Measurements from ENCODE around the gene ARF3. TPM values are rescaled to one million over a fixed set of nuclear protein-coding genes. Genes with fewer than 3 reads are reported as not detected.
"Not testable (repeated sequence)": the region's sequence is repeated elsewhere in the genome, so short reads cannot be mapped to it uniquely, and the experiment has no call there.

The ARF3 gene
- total RNA-seq, 4 donors from 2014 or later = 6.9 to 117 (median 29.7) TPM

DNA sequence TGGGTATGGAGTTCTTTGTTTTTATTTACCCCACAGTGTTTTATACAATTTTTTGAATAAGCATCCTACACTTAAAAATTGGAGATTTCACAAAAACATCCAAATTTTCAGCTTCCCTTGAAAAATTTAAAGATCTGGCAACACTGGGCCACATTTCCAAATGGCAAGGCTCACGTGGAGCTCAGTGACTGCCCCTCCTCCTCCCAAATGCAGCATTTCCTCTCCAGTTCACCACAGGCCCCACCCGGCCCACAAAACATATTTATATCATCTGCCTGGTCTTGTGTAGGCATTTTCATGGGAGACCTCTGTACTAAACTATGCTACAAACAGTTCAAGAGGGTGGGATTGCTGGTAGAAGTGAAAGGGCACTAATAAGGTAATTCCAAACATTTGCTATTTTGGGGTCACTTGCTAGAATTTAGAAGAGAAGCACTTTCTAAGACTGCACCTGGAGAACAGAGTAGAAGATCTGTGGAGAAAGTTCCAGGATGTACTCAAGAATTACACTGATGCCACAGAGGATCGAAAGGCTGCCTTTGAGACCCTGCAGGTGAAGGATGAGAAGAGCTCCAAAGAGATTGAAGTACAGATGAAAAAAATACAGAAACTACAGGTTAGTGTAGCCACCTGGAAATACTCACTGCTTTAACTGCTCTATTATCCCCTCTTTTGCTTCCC is 39.3 kb downstream of the ARF3 start:
- Histone ChIP-seq H3K36me3 (no peaks in the 10 kb centered on the region), H3K27ac (no peak overlapping the region), H3K4me1 (no peaks in the 10 kb centered on the region), H3K27me3 (no peaks in the 10 kb centered on the region), H3K9me3 (no peaks in the 10 kb centered on the region), H3K4me3 (no peak overlapping the region)
- intact Hi-C loops (cut with DNase I; ENCODE audit: low total_unique reads) = no loop called here
- no peak for DNase-seq
- no peak for TF ChIP-seq POLR2A (IDR thresholded peaks at IDR 0.05)
- TF ChIP-seq, protein P1, sequence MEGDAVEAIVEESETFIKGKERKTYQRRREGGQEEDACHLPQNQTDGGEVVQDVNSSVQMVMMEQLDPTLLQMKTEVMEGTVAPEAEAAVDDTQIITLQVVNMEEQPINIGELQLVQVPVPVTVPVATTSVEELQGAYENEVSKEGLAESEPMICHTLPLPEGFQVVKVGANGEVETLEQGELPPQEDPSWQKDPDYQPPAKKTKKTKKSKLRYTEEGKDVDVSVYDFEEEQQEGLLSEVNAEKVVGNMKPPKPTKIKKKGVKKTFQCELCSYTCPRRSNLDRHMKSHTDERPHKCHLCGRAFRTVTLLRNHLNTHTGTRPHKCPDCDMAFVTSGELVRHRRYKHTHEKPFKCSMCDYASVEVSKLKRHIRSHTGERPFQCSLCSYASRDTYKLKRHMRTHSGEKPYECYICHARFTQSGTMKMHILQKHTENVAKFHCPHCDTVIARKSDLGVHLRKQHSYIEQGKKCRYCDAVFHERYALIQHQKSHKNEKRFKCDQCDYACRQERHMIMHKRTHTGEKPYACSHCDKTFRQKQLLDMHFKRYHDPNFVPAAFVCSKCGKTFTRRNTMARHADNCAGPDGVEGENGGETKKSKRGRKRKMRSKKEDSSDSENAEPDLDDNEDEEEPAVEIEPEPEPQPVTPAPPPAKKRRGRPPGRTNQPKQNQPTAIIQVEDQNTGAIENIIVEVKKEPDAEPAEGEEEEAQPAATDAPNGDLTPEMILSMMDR (IDR thresholded peaks at IDR 0.05) = no peak

DNA sequence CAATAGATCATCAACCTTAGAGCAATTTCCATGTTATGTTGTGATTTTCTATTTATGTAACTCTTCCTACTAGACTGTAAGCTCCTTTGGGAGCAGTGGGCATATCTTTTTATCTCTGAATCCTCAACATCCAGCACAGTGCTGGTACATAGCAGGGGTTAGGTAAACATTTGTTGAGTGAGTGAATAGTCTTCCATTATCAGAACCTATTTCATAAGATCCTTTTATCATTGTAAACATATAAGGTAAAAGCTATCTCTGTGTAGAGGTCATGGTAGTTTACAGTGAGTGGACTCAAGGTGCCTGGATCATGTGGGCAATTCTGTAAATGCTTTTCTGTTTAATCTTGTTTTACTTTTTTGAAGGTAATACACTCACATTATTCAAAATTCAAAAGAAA is 47.1 kb downstream of the ARF3 start:
- no peak for DNase-seq
- no peaks in the 10 kb centered on the region for H3K9me3 ChIP-seq
- no peaks in the 10 kb centered on the region for H3K4me1 ChIP-seq
- intact Hi-C loops (cut with DNase I; ENCODE audit: low total_unique reads) = no loop called here
- H3K27ac ChIP-seq = no peak overlapping the region
- TF ChIP-seq, protein P1 (IDR thresholded peaks at IDR 0.05) = no peak
- no peak for TF ChIP-seq POLR2A (IDR thresholded peaks at IDR 0.05)
- no peak overlapping the region for H3K4me3 ChIP-seq
- H3K36me3 ChIP-seq = no peaks in the 10 kb centered on the region
- H3K27me3 ChIP-seq = no peaks in the 10 kb centered on the region

DNA sequence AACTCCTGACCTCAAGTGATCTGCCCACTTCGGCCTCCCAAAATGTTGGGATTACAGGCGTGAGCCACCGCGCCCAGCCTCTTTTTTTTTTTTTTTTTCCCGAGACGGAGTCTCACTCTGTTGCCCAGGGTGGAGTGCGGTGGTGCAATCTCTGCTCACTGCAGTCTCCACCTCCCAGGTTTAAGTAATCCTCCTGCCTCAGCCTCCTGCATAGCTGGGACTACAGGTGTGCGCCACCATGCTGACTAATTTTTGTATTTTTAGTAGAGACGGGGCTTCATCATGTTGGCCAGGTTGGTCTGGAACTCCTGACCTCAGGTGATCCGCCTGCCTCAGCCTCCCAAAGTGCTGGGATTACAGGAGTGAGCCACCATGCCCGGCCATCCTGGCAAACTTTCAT is 47.6 kb downstream of the ARF3 start:
- H3K4me3 ChIP-seq; H3K27me3 ChIP-seq; DNase-seq; H3K4me1 ChIP-seq; intact Hi-C loops (cut with DNase I; ENCODE audit: low total_unique reads); H3K9me3 ChIP-seq; H3K36me3 ChIP-seq; H3K27ac ChIP-seq: not testable (repeated sequence)

DNA sequence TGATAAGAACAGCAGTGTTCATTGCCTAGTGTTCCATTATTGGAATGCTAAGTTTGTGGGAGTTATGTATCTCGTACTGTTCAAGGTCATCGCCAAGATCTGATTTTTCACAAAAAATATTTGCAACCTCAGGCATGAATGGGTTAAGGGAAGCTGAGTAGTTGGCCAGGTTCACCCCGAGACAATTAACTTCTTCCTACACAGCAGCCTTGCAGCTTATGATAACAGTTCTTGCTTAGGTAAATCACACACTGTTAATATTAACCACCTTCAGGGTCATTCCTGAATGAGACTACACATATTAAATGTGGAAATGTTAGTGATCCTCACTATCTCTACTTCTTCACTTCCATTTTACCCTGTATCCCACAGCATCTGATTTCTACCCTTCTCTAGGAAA is 50.0 kb downstream of the ARF3 start:
- no peak for DNase-seq
- Histone ChIP-seq H3K9me3 (no peaks in the 10 kb centered on the region), H3K36me3 (no peaks in the 10 kb centered on the region), H3K27ac (no peak overlapping the region), H3K4me3 (no peak overlapping the region), H3K4me1 (peaks cover 0 to 6% of the 10 kb centered on the region in 2 donors), H3K27me3 (no peaks in the 10 kb centered on the region)
- intact Hi-C loops (cut with DNase I; ENCODE audit: low total_unique reads) = no loop called here
- TF ChIP-seq POLR2A (IDR thresholded peaks at IDR 0.05) = no peak
- TF ChIP-seq, protein P1 (IDR thresholded peaks at IDR 0.05) = no peak

GRCh38 chr12:48903982-48904411 is 53.3 kb downstream of the ARF3 start:
- peak; percentile 73 for DNase-seq
- intact Hi-C loops (cut with DNase I; ENCODE audit: low total_unique reads) = no loop called here
- TF ChIP-seq POLR2A (IDR thresholded peaks at IDR 0.05) = no peak
- TF ChIP-seq, protein P1 (IDR thresholded peaks at IDR 0.05) = peak; percentile 46 to 68 (median 50)
- peaks cover 0 to 6% of the 10 kb centered on the region in 2 donors for H3K4me1 ChIP-seq
- H3K9me3 ChIP-seq = no peaks in the 10 kb centered on the region
- no peak overlapping the region for H3K27ac ChIP-seq
- no peaks in the 10 kb centered on the region for H3K36me3 ChIP-seq
- H3K4me3 ChIP-seq = peak overlapping the region; percentile 32 to 39
- no peaks in the 10 kb centered on the region for H3K27me3 ChIP-seq

All from uterus (tissue), 4 donors.